Breast epithelium (tissue), 3 donors: ENCODE measurements around the gene KXD1.

ENCODE experiments used
- CTCF ChIP-seq, 3 donors: fragments of 450-650 bp; IDR thresholded peaks; one replicate each; pipeline ENCODE4 v1.5.1; 2016 to 2017; ENCODE audit warnings: antibody characterized with exemption in 3 of 3, mild to moderate bottlenecking in 3 of 3, moderate library complexity in 3 of 3
- POLR2A ChIP-seq: fragments of 450-650 bp; IDR thresholded peaks from one replicate; pipeline ENCODE4 v1.6.1; 2016; ENCODE audit warnings: antibody characterized with exemption, mild to moderate bottlenecking, moderate library complexity
- POLR2AphosphoS5 ChIP-seq, 3 donors: sonication (generic); formaldehyde crosslinking; IDR thresholded peaks; one replicate each; pipeline ENCODE4 v1.6.1; 2017; ENCODE audit warnings: antibody characterized with exemption in 3 of 3

GRCh38 chr19:18536475-18536874, 21.2 kb upstream of the KXD1 start:
- TF ChIP-seq POLR2AphosphoS5 (IDR thresholded peaks at IDR 0.05) (no peak), CTCF (IDR thresholded peaks at IDR 0.05) (no peak), POLR2A (no peak)
